Mucosa of gallbladder (tissue), 1 donor: ENCODE measurements around the gene MNX1. TPM values are rescaled to one million over a fixed set of nuclear protein-coding genes. Genes with fewer than 3 reads are reported as not detected.

Experiments
- DNase-seq: peaks from one replicate; pipeline ENCODE4 v3.0.0-alpha.2; 2020; ENCODE audit warnings: low spot score
- total RNA-seq: library from RNA; stranded (reverse); gene quantifications from one replicate; pipeline ENCODE4 v1.2.1, GENCODE V29; 2021
- donor health status: DM: no; HTN: no; CAD: no.

The MNX1 gene
- total RNA-seq, 1 donor from 2014 or later, result 15.4 TPM

GRCh38 chr7:157002819-157003421, 7.5 kb downstream of the MNX1 start:
- no peak for DNase-seq

GRCh38 chr7:157001920-157002818, 8.3 kb downstream of the MNX1 start:
- no peak for DNase-seq

GRCh38 chr7:157000741-157001653, 9.5 kb downstream of the MNX1 start:
- no peak for DNase-seq

- DNase-seq, result no peak
Measured at GRCh38 chr7:156999958-157000726, 10.3 kb downstream of the MNX1 start.

GRCh38 chr7:156998988-156999957, 11.2 kb downstream of the MNX1 start:
- no peak for DNase-seq

- no peak for DNase-seq
Measured at GRCh38 chr7:156994417-156994816, 16.0 kb downstream of the MNX1 start.

GRCh38 chr7:156993925-156994235, 16.6 kb downstream of the MNX1 start:
- DNase-seq, result no peak

GRCh38 chr7:156993021-156993924, 17.2 kb downstream of the MNX1 start:
- DNase-seq, result no peak

GRCh38 chr7:156989766-156990535, 20.5 kb downstream of the MNX1 start:
- DNase-seq, result no peak

- no peak for DNase-seq
Measured at GRCh38 chr7:156988343-156989185, 21.9 kb downstream of the MNX1 start.

GRCh38 chr7:156986378-156986777, 24.1 kb downstream of the MNX1 start:
- no peak for DNase-seq

- DNase-seq, result no peak
Measured at GRCh38 chr7:156985101-156985992, 25.1 kb downstream of the MNX1 start.

GRCh38 chr7:156984174-156984891, 26.1 kb downstream of the MNX1 start:
- DNase-seq, result no peak

GRCh38 chr7:156979711-156980110, 30.8 kb downstream of the MNX1 start:
- no peak for DNase-seq

GRCh38 chr7:156979007-156979606, 31.4 kb downstream of the MNX1 start:
- no peak for DNase-seq
